Measurements from ENCODE around the gene DNAH11. TPM values are rescaled to one million over a fixed set of nuclear protein-coding genes. Genes with fewer than 3 reads are reported as not detected.

DNAH11 gene
- total RNA-seq, 1 donor from 2014 or later = 0.13 TPM

DNA sequence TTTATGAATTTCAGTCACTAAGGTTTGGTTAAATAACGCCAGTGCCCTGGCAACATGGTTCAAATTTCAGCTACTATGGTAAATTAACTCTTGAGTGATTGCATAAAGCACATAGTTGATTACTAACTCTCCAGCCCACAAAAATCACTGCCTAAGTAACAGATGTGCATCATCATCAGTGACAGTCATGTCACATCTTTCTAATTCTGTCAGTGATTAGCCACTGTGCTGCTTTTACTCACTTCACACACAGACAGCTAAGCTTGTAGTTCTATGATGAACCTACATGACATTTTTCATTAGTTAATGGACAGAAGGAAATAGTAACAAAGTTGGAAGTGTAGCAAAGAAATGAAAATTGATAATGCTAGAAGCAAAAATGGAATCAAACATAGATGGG lies 108.9 kb downstream of the DNAH11 start:
- Histone ChIP-seq H4K20me1 (ENCODE audit: low read depth) (no peaks in the 10 kb centered on the region), H3K9ac (no peak overlapping the region), H3K4me3 (no peak overlapping the region), H3K9me3 (ENCODE audit: low read depth) (no peaks in the 10 kb centered on the region), H3F3A (ENCODE audit: low read depth) (no peaks in the 10 kb centered on the region), H3K36me3 (no peaks in the 10 kb centered on the region), H3K27me3 (no peaks in the 10 kb centered on the region), H2AFZ (replicated peaks) (no peak overlapping the region), H3K4me1 (no peaks in the 10 kb centered on the region), H3K27ac (no peak overlapping the region), H3K79me2 (ENCODE audit: low read depth) (no peaks in the 10 kb centered on the region), H3K4me2 (no peak overlapping the region)
- H3K4me1 Mint-ChIP-seq = no peaks in the 10 kb centered on the region
- TF ChIP-seq EZH2 (IDR thresholded peaks at IDR 0.05) (no peak), CTCF (IDR thresholded peaks at IDR 0.05) (no peak), EZH2phosphoT487 (IDR thresholded peaks at IDR 0.05) (no peak)
- H3K36me3 Mint-ChIP-seq = peaks cover 5% of the 10 kb centered on the region
- no peaks in the 10 kb centered on the region for H3K27me3 Mint-ChIP-seq (ENCODE audit: insufficient read depth, low read depth)
- peaks cover 21% of the 10 kb centered on the region for H3K9me3 Mint-ChIP-seq
- H3K4me3 Mint-ChIP-seq = no peak overlapping the region
- no peak for DNase-seq (ENCODE audit: low spot score)
- H3K27ac Mint-ChIP-seq = no peak overlapping the region

- DNase-seq (ENCODE audit: low spot score) = no peak
- Histone ChIP-seq H3K27me3 (no peaks in the 10 kb centered on the region), H3K9me3 (ENCODE audit: low read depth) (no peaks in the 10 kb centered on the region), H3K4me3 (no peak overlapping the region), H4K20me1 (ENCODE audit: low read depth) (no peaks in the 10 kb centered on the region), H3K4me2 (no peak overlapping the region), H3K27ac (no peak overlapping the region), H3K4me1 (no peaks in the 10 kb centered on the region), H3F3A (ENCODE audit: low read depth) (no peaks in the 10 kb centered on the region), H2AFZ (replicated peaks) (no peak overlapping the region), H3K79me2 (ENCODE audit: low read depth) (no peaks in the 10 kb centered on the region), H3K36me3 (no peaks in the 10 kb centered on the region), H3K9ac (no peak overlapping the region)
- H3K9me3 Mint-ChIP-seq = peaks cover 11% of the 10 kb centered on the region
- no peaks in the 10 kb centered on the region for H3K27me3 Mint-ChIP-seq (ENCODE audit: insufficient read depth, low read depth)
- H3K27ac Mint-ChIP-seq = no peak overlapping the region
- H3K4me3 Mint-ChIP-seq = no peak overlapping the region
- no peak for TF ChIP-seq EZH2phosphoT487 (IDR thresholded peaks at IDR 0.05)
- TF ChIP-seq EZH2 (IDR thresholded peaks at IDR 0.05) = no peak
- no peak for TF ChIP-seq CTCF (IDR thresholded peaks at IDR 0.05)
- H3K36me3 Mint-ChIP-seq = no peaks in the 10 kb centered on the region
- no peaks in the 10 kb centered on the region for H3K4me1 Mint-ChIP-seq
Observed at GRCh38 chr7:21653623-21654022, 110.8 kb downstream of the DNAH11 start.

DNA sequence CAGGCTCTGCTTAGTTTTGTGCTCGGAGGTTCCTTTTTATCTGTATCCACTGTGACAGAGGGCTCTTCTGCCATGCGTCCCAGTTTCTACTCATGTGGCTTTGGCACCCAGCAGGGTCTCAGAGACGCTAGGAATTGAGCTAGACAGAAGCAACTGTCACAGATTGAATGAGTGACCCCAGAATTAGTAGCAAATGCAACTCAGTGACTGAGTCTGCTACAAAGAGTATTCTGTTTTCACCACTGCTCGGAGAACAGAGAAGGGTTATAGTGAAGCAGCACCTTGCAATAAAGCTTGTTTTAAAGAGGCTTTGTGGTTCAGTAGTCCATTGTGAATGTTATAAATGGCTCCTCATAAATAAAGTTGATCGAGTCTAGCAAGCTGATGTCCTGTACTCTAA lies 113.2 kb downstream of the DNAH11 start:
- Histone ChIP-seq H2AFZ (replicated peaks) (no peak overlapping the region), H3K4me3 (no peak overlapping the region), H3F3A (ENCODE audit: low read depth) (no peaks in the 10 kb centered on the region), H4K20me1 (ENCODE audit: low read depth) (no peaks in the 10 kb centered on the region), H3K4me1 (no peaks in the 10 kb centered on the region), H3K27me3 (no peaks in the 10 kb centered on the region), H3K79me2 (ENCODE audit: low read depth) (no peaks in the 10 kb centered on the region), H3K9me3 (ENCODE audit: low read depth) (no peaks in the 10 kb centered on the region), H3K27ac (no peak overlapping the region), H3K9ac (no peak overlapping the region), H3K36me3 (no peaks in the 10 kb centered on the region), H3K4me2 (no peak overlapping the region)
- H3K27me3 Mint-ChIP-seq (ENCODE audit: insufficient read depth, low read depth) = no peaks in the 10 kb centered on the region
- TF ChIP-seq CTCF (IDR thresholded peaks at IDR 0.05) = no peak
- no peak for TF ChIP-seq EZH2 (IDR thresholded peaks at IDR 0.05)
- no peak for TF ChIP-seq EZH2phosphoT487 (IDR thresholded peaks at IDR 0.05)
- DNase-seq (ENCODE audit: low spot score) = no peak
- no peaks in the 10 kb centered on the region for H3K4me1 Mint-ChIP-seq
- peaks cover 1% of the 10 kb centered on the region for H3K36me3 Mint-ChIP-seq
- H3K27ac Mint-ChIP-seq = no peak overlapping the region
- peaks cover 16% of the 10 kb centered on the region for H3K9me3 Mint-ChIP-seq
- H3K4me3 Mint-ChIP-seq = no peak overlapping the region

Measured in neural progenitor cell (in vitro differentiated cells).